ENCODE results near the gene CCDC124. TPM values are rescaled to one million over a fixed set of nuclear protein-coding genes. Genes with fewer than 3 reads are reported as not detected.

CCDC124 gene
- polyA plus RNA-seq, 1 of the 3 experiments (the other 2 are of a cell fraction), result 231 TPM

DNA sequence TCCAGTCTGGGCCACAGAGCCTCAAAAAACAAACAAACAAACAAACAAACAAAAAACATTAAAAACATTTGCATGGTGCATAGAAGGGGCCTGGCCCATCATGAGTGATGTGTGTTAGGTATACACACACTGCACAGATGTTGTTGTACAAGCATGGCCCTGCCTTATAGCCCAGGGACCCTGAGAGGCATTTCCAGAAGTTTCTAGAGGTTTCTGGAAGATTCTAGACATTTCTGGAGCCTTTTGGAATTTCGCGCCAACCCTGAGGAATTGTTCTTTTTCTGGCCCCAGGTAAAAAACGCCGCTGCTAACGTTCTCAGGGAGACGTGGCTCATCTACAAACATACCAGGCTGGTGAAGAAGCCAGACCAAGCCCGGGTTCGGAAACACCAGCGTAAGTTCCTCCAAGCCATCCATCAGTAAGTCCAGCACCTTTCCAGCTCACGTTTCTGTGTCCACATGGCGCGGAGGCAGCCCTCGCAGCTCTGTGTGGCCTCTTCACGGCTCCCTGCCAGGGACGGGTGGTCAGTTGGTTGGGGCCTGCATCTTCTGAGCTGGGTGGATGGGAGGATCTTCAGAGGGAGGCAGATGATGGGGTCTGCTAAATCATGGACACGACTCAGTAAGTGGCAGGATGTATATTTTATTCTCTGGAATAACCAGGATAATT is 56.7 kb downstream of the CCDC124 start (continued):
- no peak for TF ChIP-seq TAF1 (IDR thresholded peaks at IDR 0.05; ENCODE audit: borderline replicate concordance, low read depth, low read length)

DNA sequence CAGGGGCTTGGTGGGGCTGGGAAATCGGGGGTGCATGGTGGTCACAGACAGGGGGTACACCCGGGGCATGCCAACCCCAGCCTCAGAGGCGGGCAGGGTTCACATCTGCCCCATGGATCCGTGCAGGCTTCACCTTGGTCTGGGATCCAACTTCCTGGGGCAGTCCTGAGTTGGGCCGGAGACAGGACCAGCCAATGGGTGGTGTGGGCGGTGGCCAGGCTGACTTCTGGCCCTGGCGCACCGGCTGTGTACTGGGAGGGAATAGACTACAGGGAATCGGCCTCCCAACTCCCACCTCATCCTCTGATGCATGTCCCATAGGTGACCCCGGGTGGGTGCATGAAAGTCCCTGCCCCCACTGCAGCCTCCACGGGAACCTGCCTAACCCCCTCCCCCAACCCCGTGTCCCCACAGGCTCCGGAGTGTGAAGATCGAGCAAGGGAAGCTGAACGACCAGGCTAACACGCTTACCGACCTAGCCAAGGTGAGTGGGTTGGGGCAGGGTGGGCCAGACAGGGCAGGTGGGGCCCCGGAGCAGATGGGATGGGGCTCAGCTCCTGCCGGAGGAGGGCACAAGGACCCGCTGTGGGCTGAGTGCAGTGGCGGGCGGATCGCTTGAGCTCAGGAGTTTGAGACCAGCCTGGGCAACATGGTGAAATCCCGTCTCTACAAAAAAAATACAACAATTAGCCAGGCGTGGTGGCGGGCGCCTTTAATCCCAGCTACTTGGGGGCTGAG is 60.4 kb downstream of the CCDC124 start:
- Histone ChIP-seq H3K4me1 (ENCODE audit: control insufficient read depth in 1 of 2, insufficient read depth in 2 of 2, low read depth in 1 of 2, low read length in 1 of 2) (no peaks in the 10 kb centered on the region; a peak in 1 of 4 replicates), H3F3A (replicated peaks; ENCODE audit: insufficient read depth) (peaks cover 3% of the 10 kb centered on the region), H3K79me2 (ENCODE audit: insufficient read depth) (no peaks in the 10 kb centered on the region), H3K27ac (ENCODE audit: low read depth in 2 of 2, low read length in 1 of 2) (no peak overlapping the region), H4K20me1 (ENCODE audit: insufficient read depth) (no peaks in the 10 kb centered on the region), H3K9me2 (no peaks in the 10 kb centered on the region), H3K27me3 (ENCODE audit: insufficient read depth) (no peaks in the 10 kb centered on the region), H3K4me2 (no peak overlapping the region), H2AFZ (ENCODE audit: low read depth) (no peak overlapping the region), H3K36me3 (replicated peaks in 1 of 2; ENCODE audit: control insufficient read depth in 1 of 2, insufficient read depth in 2 of 2, low read length in 1 of 2) (no peaks in the 10 kb centered on the region), H3K9me3 (no peaks in the 10 kb centered on the region), H3K9ac (no peak overlapping the region), H3K4me3 (ENCODE audit: low read depth in 2 of 2, low read length in 1 of 2) (no peak overlapping the region)
- ChIA-PET CTCF (interaction anchor here (5.7 to 16.7 kb wide), 2 partner anchors 25 to 54 kb away, joined by 41 to 464 read pairs; partner anchors contain the start of genes CCDC124 and KCNN1), POLR2A (no interaction called here)
- DNase-seq, result no peak
- WGBS (ENCODE audit: low lambda C conversion rate), result 88% methylated on average over 15 of the region's 27 CpGs
- TF ChIP-seq TCF12 (IDR thresholded peaks at IDR 0.05) (no peak), JUND (IDR thresholded peaks at IDR 0.05) (no peak), TAF1 (IDR thresholded peaks at IDR 0.05; ENCODE audit: borderline replicate concordance, low read depth, low read length) (no peak), MXI1 (IDR thresholded peaks at IDR 0.05; ENCODE audit: low read depth, low read length) (no peak), GABPA (IDR thresholded peaks at IDR 0.05; ENCODE audit: low read depth) (no peak), FOXJ3 (CRISPR knock-in tag; IDR thresholded peaks at IDR 0.05) (no peak), ELF1 (IDR thresholded peaks at IDR 0.05) (no peak), NFIC (IDR thresholded peaks at IDR 0.05; ENCODE audit: borderline replicate concordance) (no peak), EZH2phosphoT487 (IDR thresholded peaks at IDR 0.05; ENCODE audit: borderline replicate concordance, low read depth) (no peak)
- TF ChIP-seq, protein P1, sequence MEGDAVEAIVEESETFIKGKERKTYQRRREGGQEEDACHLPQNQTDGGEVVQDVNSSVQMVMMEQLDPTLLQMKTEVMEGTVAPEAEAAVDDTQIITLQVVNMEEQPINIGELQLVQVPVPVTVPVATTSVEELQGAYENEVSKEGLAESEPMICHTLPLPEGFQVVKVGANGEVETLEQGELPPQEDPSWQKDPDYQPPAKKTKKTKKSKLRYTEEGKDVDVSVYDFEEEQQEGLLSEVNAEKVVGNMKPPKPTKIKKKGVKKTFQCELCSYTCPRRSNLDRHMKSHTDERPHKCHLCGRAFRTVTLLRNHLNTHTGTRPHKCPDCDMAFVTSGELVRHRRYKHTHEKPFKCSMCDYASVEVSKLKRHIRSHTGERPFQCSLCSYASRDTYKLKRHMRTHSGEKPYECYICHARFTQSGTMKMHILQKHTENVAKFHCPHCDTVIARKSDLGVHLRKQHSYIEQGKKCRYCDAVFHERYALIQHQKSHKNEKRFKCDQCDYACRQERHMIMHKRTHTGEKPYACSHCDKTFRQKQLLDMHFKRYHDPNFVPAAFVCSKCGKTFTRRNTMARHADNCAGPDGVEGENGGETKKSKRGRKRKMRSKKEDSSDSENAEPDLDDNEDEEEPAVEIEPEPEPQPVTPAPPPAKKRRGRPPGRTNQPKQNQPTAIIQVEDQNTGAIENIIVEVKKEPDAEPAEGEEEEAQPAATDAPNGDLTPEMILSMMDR (IDR thresholded peaks at IDR 0.05), result no peak
- TF ChIP-seq, protein P2, sequence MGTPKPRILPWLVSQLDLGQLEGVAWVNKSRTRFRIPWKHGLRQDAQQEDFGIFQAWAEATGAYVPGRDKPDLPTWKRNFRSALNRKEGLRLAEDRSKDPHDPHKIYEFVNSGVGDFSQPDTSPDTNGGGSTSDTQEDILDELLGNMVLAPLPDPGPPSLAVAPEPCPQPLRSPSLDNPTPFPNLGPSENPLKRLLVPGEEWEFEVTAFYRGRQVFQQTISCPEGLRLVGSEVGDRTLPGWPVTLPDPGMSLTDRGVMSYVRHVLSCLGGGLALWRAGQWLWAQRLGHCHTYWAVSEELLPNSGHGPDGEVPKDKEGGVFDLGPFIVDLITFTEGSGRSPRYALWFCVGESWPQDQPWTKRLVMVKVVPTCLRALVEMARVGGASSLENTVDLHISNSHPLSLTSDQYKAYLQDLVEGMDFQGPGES (IDR thresholded peaks at IDR 0.05; ENCODE audit: low read depth, low read length), result no peak

Small RNAs within 50 kb of the gene (small RNA-seq; reads per million reads assigned to genes)
- gene RNA5SP468, result 0 reads per million in 7 experiments

Other genes starting within 250 kb of the CCDC124 start
- 0.32 and 0.38 TPM in 2 replicates for gene UNC13A, start 244.7 kb upstream of the CCDC124 start, polyA plus RNA-seq (2012; rRNA removed)
- 7.8 and 18.4 TPM in 2 replicates for gene MAP1S, start 213.5 kb upstream of the CCDC124 start, polyA plus RNA-seq (2012; rRNA removed)
- 0.19 and 0.71 TPM in 2 replicates for gene FCHO1, start 181.5 kb upstream of the CCDC124 start, polyA plus RNA-seq (2012; rRNA removed)
- not detected in 2 replicates for gene B3GNT3, start 137.9 kb upstream of the CCDC124 start, polyA plus RNA-seq (2012; rRNA removed)
- 0.21 and 0.65 TPM in 2 replicates for gene INSL3, start 111.5 kb upstream of the CCDC124 start, polyA plus RNA-seq (2012; rRNA removed)
- gene JAK3, start 85.0 kb upstream of the CCDC124 start, polyA plus RNA-seq (2012; rRNA removed), result 1.3 and 2.0 TPM in 2 replicates
- gene RPL18A, start 73.1 kb upstream of the CCDC124 start, polyA plus RNA-seq (2012; rRNA removed), result 2,138 and 2,695 TPM in 2 replicates
- gene SLC5A5, start 61.1 kb upstream of the CCDC124 start, polyA plus RNA-seq (2012; rRNA removed), result 0.02 TPM in 2 replicates
- gene KCNN1, start 34.1 kb downstream of the CCDC124 start, polyA plus RNA-seq (2012; rRNA removed), result 2.7 and 3.6 TPM in 2 replicates
- 5.5 and 6.3 TPM in 2 replicates for gene ARRDC2, start 75.2 kb downstream of the CCDC124 start, polyA plus RNA-seq (2012; rRNA removed)
- gene IL12RB1, start 153.9 kb downstream of the CCDC124 start, polyA plus RNA-seq (2012; rRNA removed), result 0.02 TPM in 1 of 2 replicates, not detected in the other
- 3.1 and 4.5 TPM in 2 replicates for gene MAST3, start 164.8 kb downstream of the CCDC124 start, polyA plus RNA-seq (2012; rRNA removed)
- gene PIK3R2, start 220.1 kb downstream of the CCDC124 start, polyA plus RNA-seq (2012; rRNA removed), result 27.5 and 36.6 TPM in 2 replicates
- gene IFI30, start 240.8 kb downstream of the CCDC124 start, polyA plus RNA-seq (2012; rRNA removed), result 10.7 and 11.6 TPM in 2 replicates